CD8-positive, alpha-beta memory T cell (primary cell): ENCODE data around the gene P3H4. TPM values are rescaled to one million over a fixed set of nuclear protein-coding genes. Genes with fewer than 3 reads are reported as not detected.
"Not testable (repeated sequence)": the region's sequence is repeated elsewhere in the genome, so short reads cannot be mapped to it uniquely, and the experiment has no call there.

Experiments
- CTCF ChIA-PET: fragments of 350-600 bp; sonication (Branson Sonifier 250); formaldehyde crosslinking; loops from one replicate; lab custom pipeline; 2021; ENCODE audit warnings: antibody characterized with exemption; lab: Charles Lee
- POLR2A ChIA-PET: fragments of 350-600 bp; sonication (Branson Sonifier 250); formaldehyde crosslinking; loops from one replicate; lab custom pipeline; 2021; ENCODE audit warnings: antibody characterized with exemption; lab: Charles Lee
- DNase-seq, 5 donors: peaks; one replicate each; pipeline versions ENCODE4 v3.0.0 to v3.0.0-alpha.2; 2020 to 2022; ENCODE audit warnings: mixed read lengths in 1 of 5
- H3K27ac ChIP-seq: one replicate; pipeline ENCODE4 v1.7.0; 2013; ENCODE audit warnings: low read depth, mild to moderate bottlenecking, low read length, moderate library complexity
- H3K27me3 ChIP-seq: 2 replicates; pipeline ENCODE4 v1.7.0; 2013; ENCODE audit warnings: low read length, mild to moderate bottlenecking; ENCODE audit not compliant: insufficient read depth, poor library complexity, severe bottlenecking
- H3K36me3 ChIP-seq: 2 replicates; pipeline ENCODE4 v1.7.0; 2013; ENCODE audit warnings: mild to moderate bottlenecking, low read length, moderate library complexity; ENCODE audit not compliant: insufficient read depth
- H3K4me1 ChIP-seq: 2 replicates; pipeline ENCODE4 v1.7.0; 2013; ENCODE audit warnings: mild to moderate bottlenecking, low read length, moderate library complexity; ENCODE audit not compliant: insufficient read depth
- H3K4me3 ChIP-seq: 2 replicates; pipeline ENCODE4 v1.7.0; 2013; ENCODE audit warnings: mild to moderate bottlenecking, low read length
- H3K9me3 ChIP-seq: 2 replicates; pipeline ENCODE4 v1.7.0; 2013; ENCODE audit warnings: mild to moderate bottlenecking, low read length
- H3K27ac Mint-ChIP-seq, 8 donors: one replicate each; pipeline ENCODE4 v1.8.0; 2020 to 2021; ENCODE audit warnings: mixed read lengths in 8 of 8, mild to moderate bottlenecking in 6 of 8, inconsistent platforms in 3 of 8, moderate library complexity in 3 of 8
- H3K27me3 Mint-ChIP-seq, 2 donors: one replicate each; pipeline ENCODE4 v1.8.0; 2020 to 2021; ENCODE audit warnings: mixed read lengths in 2 of 2, mild to moderate bottlenecking in 1 of 2, moderate library complexity in 1 of 2
- H3K36me3 Mint-ChIP-seq, 3 donors: one replicate each; pipeline ENCODE4 v1.8.0; 2020 to 2021; ENCODE audit warnings: mixed read lengths in 3 of 3, inconsistent platforms in 1 of 3, mild to moderate bottlenecking in 1 of 3
- H3K4me1 Mint-ChIP-seq, 3 donors: one replicate each; pipeline ENCODE4 v1.8.0; 2020 to 2021; ENCODE audit warnings: mixed read lengths in 3 of 3, inconsistent platforms in 1 of 3, mild to moderate bottlenecking in 1 of 3
- H3K4me3 Mint-ChIP-seq, 7 donors: one replicate each; pipeline ENCODE4 v1.8.0; 2020 to 2021; ENCODE audit warnings: mixed read lengths in 7 of 7, mild to moderate bottlenecking in 6 of 7, moderate library complexity in 4 of 7, inconsistent platforms in 2 of 7
- H3K9me3 Mint-ChIP-seq, 5 donors: one replicate each; pipeline ENCODE4 v1.8.0; 2020 to 2022; ENCODE audit warnings: mixed read lengths in 5 of 5, mild to moderate bottlenecking in 3 of 5, moderate library complexity in 2 of 5, inconsistent platforms in 1 of 5
- polyA plus RNA-seq: library from polyadenylated mRNA; unstranded; fragments of 300-500 nt; fragmentation: Illumina TruSeq; gene quantifications from one replicate; pipeline ENCODE4 v1.2.3, GENCODE V29; 2021
- total RNA-seq, 2 experiments: library from RNA; stranded (reverse); gene quantifications; one replicate each; pipeline ENCODE4 v1.2.3, GENCODE V29; 2021

Gene P3H4, protein sequence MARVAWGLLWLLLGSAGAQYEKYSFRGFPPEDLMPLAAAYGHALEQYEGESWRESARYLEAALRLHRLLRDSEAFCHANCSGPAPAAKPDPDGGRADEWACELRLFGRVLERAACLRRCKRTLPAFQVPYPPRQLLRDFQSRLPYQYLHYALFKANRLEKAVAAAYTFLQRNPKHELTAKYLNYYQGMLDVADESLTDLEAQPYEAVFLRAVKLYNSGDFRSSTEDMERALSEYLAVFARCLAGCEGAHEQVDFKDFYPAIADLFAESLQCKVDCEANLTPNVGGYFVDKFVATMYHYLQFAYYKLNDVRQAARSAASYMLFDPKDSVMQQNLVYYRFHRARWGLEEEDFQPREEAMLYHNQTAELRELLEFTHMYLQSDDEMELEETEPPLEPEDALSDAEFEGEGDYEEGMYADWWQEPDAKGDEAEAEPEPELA
- 1 to 10 TPM; 2.6 to 3.7 TPM for total RNA-seq
- 5.4 TPM for polyA plus RNA-seq

DNA sequence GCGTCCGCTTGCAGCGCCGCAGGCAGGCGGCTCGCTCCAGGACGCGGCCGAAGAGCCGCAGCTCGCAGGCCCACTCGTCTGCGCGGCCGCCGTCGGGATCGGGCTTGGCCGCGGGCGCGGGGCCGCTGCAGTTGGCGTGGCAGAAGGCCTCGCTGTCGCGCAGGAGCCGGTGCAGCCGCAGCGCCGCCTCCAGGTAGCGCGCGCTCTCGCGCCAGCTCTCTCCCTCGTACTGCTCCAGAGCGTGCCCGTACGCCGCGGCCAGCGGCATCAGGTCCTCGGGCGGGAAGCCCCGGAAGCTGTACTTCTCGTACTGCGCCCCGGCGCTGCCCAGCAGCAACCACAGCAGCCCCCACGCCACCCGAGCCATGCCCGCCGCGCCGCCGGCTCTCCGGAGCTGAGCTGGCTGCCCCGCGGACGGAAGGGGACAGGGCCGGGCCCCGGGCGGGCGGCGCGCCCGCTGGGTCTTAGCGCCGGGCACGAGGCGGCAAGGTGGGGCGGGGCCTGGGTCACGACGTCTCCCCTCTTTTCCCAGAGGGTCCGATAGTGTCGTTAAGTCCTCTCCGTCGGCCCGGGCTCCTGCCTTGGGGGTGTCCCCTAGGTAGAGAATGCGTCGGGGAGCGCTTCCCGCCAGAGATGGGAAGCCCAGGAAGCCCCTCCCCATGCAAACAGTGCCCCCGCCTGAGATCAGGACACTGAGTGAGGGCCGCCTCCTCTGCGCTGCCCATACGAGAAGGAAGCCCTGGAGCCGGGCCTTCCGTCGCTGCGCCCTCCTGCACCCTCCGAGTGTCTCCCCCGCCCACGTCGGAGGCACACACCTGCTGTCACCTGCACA lies at the start of gene P3H4:
P3H4 (minus strand) TSS at position 401 of the 832 bp plus-strand sequence; CDS start at position 367, 34 bp downstream.
- Histone ChIP-seq H3K27me3 (no peaks in the 10 kb centered on the region), H3K4me3 (peak within 1 kb of the TSS; percentile 65), H3K9me3 (no peaks in the 10 kb centered on the region), H3K36me3 (no peaks in the 10 kb centered on the region), H3K27ac (peak within 1 kb of the TSS; percentile 24), H3K4me1 (peaks cover 28% of the 10 kb centered on the region)
- peak within 1 kb of the TSS; percentile 93 to 96 (median 94) for H3K4me3 Mint-ChIP-seq
- H3K9me3 Mint-ChIP-seq: no peaks in the 10 kb centered on the region
- H3K36me3 Mint-ChIP-seq: peaks cover 0 to 4% (median 2%) of the 10 kb centered on the region in 3 donors
- peak within 1 kb of the TSS; percentile 31 to 88 (median 84) for H3K27ac Mint-ChIP-seq
- peaks cover 0 to 8% of the 10 kb centered on the region in 2 donors for H3K27me3 Mint-ChIP-seq
- ChIA-PET CTCF (interaction anchor here (0.7 to 2.8 kb wide), 18 partner anchors 10 to 206 kb away, joined by 3 to 15 read pairs (median 3); partner anchors contain the start of genes DNAJC7 and KLHL11), POLR2A (interaction anchor here (0.6 to 1.3 kb wide), 5 partner anchors 10 to 123 kb away, joined by 3 to 5 read pairs (median 4); partner anchors contain the start of genes EIF1 and KLHL11)
- peak; percentile 58 to 82 (median 78) for DNase-seq
- H3K4me1 Mint-ChIP-seq: peaks cover 25 to 34% (median 25%) of the 10 kb centered on the region in 3 donors

DNA sequence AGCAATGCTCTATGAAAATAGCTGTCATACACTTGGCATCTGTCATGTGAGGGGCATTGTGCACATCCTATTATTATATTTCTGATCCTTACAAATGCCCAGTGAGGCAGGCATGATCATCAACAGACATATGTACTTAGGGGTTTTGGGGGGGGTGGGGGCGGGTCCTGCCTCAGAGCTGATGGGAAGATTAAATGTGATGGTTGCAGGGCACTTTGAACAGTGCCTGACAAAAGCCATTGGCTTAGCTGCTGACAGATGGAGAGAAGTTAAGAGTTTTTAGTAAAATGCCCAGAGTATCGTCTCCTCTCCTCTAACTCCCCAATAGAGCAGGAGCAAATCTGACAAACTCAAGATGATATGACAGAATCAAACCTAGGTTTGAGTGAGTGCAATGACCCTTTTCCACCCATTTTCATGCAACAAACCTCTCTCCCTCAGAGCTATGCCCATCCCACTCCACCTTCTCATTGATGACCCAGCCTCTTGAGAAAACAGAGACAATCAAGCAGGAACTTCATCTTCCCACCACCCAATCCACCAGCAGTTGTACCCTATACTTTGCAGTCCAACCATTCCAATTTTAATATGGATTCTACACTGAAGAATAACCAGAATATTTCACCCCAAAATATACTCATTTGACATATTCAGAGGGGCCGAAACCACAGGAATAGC lies 48.6 kb upstream of the P3H4 start:
- H3K4me1 ChIP-seq: peaks cover 28% of the 10 kb centered on the region
- Mint-ChIP-seq H3K4me3 (peak overlapping the region in 4 of 7 donors; percentile 3 to 48 (median 32)), H3K36me3 (peaks cover 0 to 6% (median 0%) of the 10 kb centered on the region in 3 donors), H3K27me3 (no peaks in the 10 kb centered on the region), H3K27ac (peak overlapping the region in 4 of 8 donors; percentile 13 to 64 (median 48)), H3K9me3 (no peaks in the 10 kb centered on the region), H3K4me1 (peaks cover 29 to 46% (median 35%) of the 10 kb centered on the region in 3 donors)
- ChIA-PET CTCF (no interaction called here), POLR2A (no interaction called here)
- H3K36me3 ChIP-seq: no peaks in the 10 kb centered on the region
- H3K27ac ChIP-seq: no peak overlapping the region
- H3K4me3 ChIP-seq: no peak overlapping the region
- no peaks in the 10 kb centered on the region for H3K9me3 ChIP-seq
- H3K27me3 ChIP-seq: no peaks in the 10 kb centered on the region
- DNase-seq: no peak

DNA sequence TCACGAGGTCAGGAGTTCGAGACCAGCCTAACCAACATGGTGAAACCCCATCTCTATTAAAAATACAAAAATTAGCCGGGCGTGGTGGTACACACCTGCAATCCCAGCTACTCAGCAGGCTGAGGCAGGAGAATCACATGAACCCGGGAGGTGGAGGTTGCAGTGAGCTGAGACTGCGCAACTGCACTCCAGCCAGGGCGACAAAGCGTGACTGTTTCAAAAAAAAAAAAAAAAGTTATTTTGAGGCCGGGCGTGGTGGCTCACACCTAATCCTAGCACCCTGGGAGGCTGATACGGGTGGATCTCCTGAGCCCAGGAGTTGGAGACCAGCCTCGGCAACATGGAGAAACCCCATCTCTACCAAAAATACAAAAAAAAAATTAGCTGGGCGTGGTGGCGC lies 39.6 kb upstream of the P3H4 start:
- CTCF ChIA-PET, H3K4me3 ChIP-seq, DNase-seq, H3K4me3 Mint-ChIP-seq, H3K9me3 ChIP-seq, H3K9me3 Mint-ChIP-seq, POLR2A ChIA-PET, H3K27me3 ChIP-seq, H3K27ac ChIP-seq, H3K27me3 Mint-ChIP-seq: not testable (repeated sequence)
- Mint-ChIP-seq H3K36me3 (peaks cover 5 to 61% (median 7%) of the 10 kb centered on the region in 3 donors), H3K27ac (peak overlapping the region in 1 of 8 donors; percentile 17), H3K4me1 (peaks cover 30 to 56% (median 55%) of the 10 kb centered on the region in 3 donors)
- Histone ChIP-seq H3K36me3 (peaks cover 15% of the 10 kb centered on the region), H3K4me1 (peaks cover 15% of the 10 kb centered on the region)

DNA sequence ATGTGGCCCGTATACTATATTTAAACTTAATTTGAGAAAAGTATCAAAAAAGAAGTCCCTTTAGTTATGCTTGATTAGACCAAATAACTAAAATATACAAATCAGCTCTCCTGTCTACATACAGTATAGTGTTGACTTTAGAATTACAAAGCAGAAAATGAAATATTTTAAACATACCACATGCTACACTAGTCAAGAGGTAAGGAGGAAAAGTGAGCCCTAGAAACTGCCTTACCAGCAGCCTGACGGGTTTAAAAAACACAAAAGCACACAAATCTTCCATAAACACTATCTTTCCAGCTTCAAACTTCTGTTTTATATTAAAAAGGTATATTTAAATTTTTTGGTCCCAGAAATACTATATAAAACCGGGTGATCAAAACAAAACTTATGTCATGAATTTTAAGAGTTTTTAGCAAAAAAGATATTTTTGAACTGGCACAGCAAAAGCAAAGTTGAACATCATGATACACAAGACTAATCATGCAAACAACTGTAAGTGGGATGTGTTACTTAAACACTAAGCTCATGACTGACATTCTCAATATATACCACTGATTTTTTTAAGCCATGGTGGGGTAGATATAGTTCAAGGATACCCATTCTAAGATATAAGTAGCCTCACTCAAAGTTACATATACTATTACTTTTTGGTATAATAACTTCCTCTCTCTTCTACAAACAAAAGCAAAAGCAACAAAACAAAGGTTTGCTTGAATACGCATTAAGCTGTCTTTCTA lies 37.7 kb upstream of the P3H4 start:
- POLR2A ChIA-PET: no interaction called here
- peaks cover 0 to 53% (median 8%) of the 10 kb centered on the region in 3 donors for H3K36me3 Mint-ChIP-seq

DNA sequence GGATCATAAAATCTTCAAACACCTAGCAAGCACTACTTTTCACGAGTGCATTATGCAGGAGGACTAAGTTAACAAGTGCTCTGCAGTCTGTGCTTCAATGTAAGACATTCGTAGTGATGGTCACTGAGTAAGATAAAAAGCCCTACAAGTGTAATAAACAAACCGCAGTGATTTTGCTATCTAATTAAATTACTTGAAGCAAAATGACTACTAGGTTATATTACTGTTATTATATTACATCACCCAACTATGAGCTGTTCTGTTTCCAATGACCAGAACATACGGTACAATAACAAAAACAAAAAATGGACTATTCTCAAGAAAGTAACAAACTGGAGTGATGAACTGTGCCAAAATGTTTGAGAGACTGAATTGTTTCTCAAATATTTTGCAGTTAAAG lies 37.0 kb upstream of the P3H4 start:
- Histone ChIP-seq H3K4me3 (no peak overlapping the region), H3K9me3 (no peaks in the 10 kb centered on the region), H3K4me1 (peaks cover 15% of the 10 kb centered on the region), H3K27ac (no peak overlapping the region), H3K27me3 (no peaks in the 10 kb centered on the region), H3K36me3 (peaks cover 3% of the 10 kb centered on the region)
- Mint-ChIP-seq H3K27ac (no peak overlapping the region), H3K27me3 (no peaks in the 10 kb centered on the region), H3K9me3 (no peaks in the 10 kb centered on the region), H3K4me3 (no peak overlapping the region), H3K4me1 (peaks cover 25 to 41% (median 40%) of the 10 kb centered on the region in 3 donors), H3K36me3 (peaks cover 0 to 47% (median 8%) of the 10 kb centered on the region in 3 donors)
- CTCF ChIA-PET: no interaction called here
- POLR2A ChIA-PET: interaction anchor here (1.5 kb wide), 1 partner anchor 16 kb away, joined by 3 read pairs; the partner anchor contains the start of gene KLHL11
- DNase-seq: no peak

More for the DNA sequence above, 37.7 kb upstream of the P3H4 start:
- H3K27me3 ChIP-seq: no peaks in the 10 kb centered on the region
- H3K9me3 ChIP-seq: no peaks in the 10 kb centered on the region
- no peak overlapping the region for H3K27ac ChIP-seq
- Mint-ChIP-seq H3K4me1 (peaks cover 25 to 47% (median 46%) of the 10 kb centered on the region in 3 donors), H3K9me3 (no peaks in the 10 kb centered on the region), H3K27ac (no peak overlapping the region), H3K4me3 (no peak overlapping the region), H3K27me3 (no peaks in the 10 kb centered on the region)
- no peak overlapping the region for H3K4me3 ChIP-seq
- no peak for DNase-seq
- H3K36me3 ChIP-seq: peaks cover 9% of the 10 kb centered on the region
- peaks cover 15% of the 10 kb centered on the region for H3K4me1 ChIP-seq
- CTCF ChIA-PET: no interaction called here

DNA sequence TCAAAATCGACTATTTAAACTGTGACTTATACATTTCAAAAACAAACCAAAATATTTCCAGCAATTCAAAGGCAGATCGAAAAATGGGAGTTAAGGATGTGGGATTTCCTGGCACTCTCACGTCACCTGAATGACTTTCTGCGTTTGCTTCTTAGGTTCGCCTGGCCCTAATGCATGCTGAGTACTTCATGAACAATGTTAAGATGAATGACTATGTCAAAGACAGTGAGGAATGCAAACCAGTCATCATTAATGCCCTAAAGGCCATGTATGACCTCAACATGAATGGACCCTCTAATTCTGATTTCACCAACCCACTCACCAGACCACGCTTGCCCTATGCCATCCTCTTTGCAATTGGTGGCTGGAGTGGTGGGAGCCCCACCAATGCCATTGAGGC lies 33.2 kb upstream of the P3H4 start:
- peaks cover 0 to under 1% of the 10 kb centered on the region in 2 donors for H3K27me3 Mint-ChIP-seq
- peaks cover 4% of the 10 kb centered on the region for H3K4me1 ChIP-seq
- no peaks in the 10 kb centered on the region for H3K9me3 ChIP-seq
- ChIA-PET POLR2A (no interaction called here), CTCF (no interaction called here)
- peaks cover 0 to 22% (median 6%) of the 10 kb centered on the region in 3 donors for H3K36me3 Mint-ChIP-seq
- no peak overlapping the region for H3K4me3 Mint-ChIP-seq
- H3K27ac ChIP-seq: no peak overlapping the region
- H3K36me3 ChIP-seq: no peaks in the 10 kb centered on the region
- H3K27me3 ChIP-seq: no peaks in the 10 kb centered on the region
- no peak overlapping the region for H3K4me3 ChIP-seq
- no peak overlapping the region for H3K27ac Mint-ChIP-seq
- H3K4me1 Mint-ChIP-seq: peaks cover 5 to 17% (median 14%) of the 10 kb centered on the region in 3 donors
- H3K9me3 Mint-ChIP-seq: no peaks in the 10 kb centered on the region
- DNase-seq: no peak

DNA sequence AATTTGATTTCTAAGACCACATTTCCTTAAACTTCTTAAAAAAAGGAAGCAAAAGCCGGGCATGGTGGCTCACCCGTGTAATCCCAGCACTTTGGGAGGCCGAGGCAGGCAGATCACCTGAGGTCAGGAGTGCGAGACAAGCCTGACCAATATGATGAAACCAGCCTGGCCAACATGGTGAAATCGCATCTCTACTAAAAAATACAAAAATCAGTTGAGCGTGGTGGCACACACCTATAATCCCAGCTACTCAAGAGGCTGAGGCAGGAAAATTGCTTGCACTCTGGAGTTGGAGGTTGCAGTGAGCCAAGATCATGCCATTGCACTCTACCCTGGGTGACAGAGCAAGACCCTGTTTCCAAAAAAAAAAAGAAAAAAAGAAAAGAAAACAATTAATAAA lies 29.0 kb upstream of the P3H4 start:
- H3K27ac ChIP-seq, H3K36me3 ChIP-seq, H3K4me1 Mint-ChIP-seq, DNase-seq, H3K4me3 Mint-ChIP-seq, H3K9me3 Mint-ChIP-seq, H3K9me3 ChIP-seq, H3K4me1 ChIP-seq, CTCF ChIA-PET, H3K27me3 ChIP-seq, H3K27me3 Mint-ChIP-seq, H3K36me3 Mint-ChIP-seq, H3K4me3 ChIP-seq: not testable (repeated sequence)
- POLR2A ChIA-PET: interaction anchor here (0.7 kb wide), 1 partner anchor 78 kb away, joined by 3 read pairs; no protein-coding TSS in a partner anchor
- H3K27ac Mint-ChIP-seq: peak overlapping the region in 1 of 8 donors; percentile 54
